M059J (cell line): ENCODE results near the gene NSUN4. TPM values are rescaled to one million over a fixed set of nuclear protein-coding genes. Genes with fewer than 3 reads are reported as not detected.
A peak's percentile ranks its signal among the peaks of the same experiment; 100 is the strongest.
"Not testable (repeated sequence)": the region's sequence is repeated elsewhere in the genome, so short reads cannot be mapped to it uniquely, and the experiment has no call there.

Source experiments
- DNase-seq: peaks from one replicate; pipeline ENCODE4 v3.0.0-alpha.2; 2012; ENCODE audit warnings: low read depth
- total RNA-seq: library from RNA; depleted of rRNA; stranded (reverse); fragments of >200 nt; shearing (Covaris generic); gene quantifications from 2 replicates; pipeline ENCODE4 v1.2.3, GENCODE V29; 2014; rRNA removed

Gene NSUN4
- 12.2 and 15.8 TPM in 2 replicates for total RNA-seq

GRCh38 chr1:46340404-46341221, at the start of gene NSUN4:
NSUN4 (plus strand) TSS chr1:46340807; CDS start chr1:46340827, 20 bp downstream.
- peak; percentile 94 for DNase-seq

GRCh38 chr1:46295306-46295705, 45.3 kb upstream of the NSUN4 start:
- DNase-seq = no peak

GRCh38 chr1:46298387-46298786, 42.2 kb upstream of the NSUN4 start:
- DNase-seq = no peak

- DNase-seq = no peak
Observed at GRCh38 chr1:46300673-46301405, 39.8 kb upstream of the NSUN4 start.

GRCh38 chr1:46301406-46301807, 39.2 kb upstream of the NSUN4 start:
- no peak for DNase-seq

- peak; percentile 58 for DNase-seq
Observed at GRCh38 chr1:46301808-46302640, 38.6 kb upstream of the NSUN4 start.

GRCh38 chr1:46302641-46303037, 38.0 kb upstream of the NSUN4 start:
- peak; percentile 36 for DNase-seq

- peak; percentile 97 for DNase-seq
Observed at GRCh38 chr1:46303038-46303871, 37.4 kb upstream of the NSUN4 start, which contains the start of the genes LRRC41 and UQCRH. LRRC41 (minus strand) TSS chr1:46303616; CDS start chr1:46303322, 294 bp downstream. UQCRH (plus strand) TSS chr1:46303698; CDS start chr1:46303767, 69 bp downstream.

- peak; percentile 25 for DNase-seq
Observed at GRCh38 chr1:46303872-46304326, 36.7 kb upstream of the NSUN4 start.

- no peak for DNase-seq
Observed at GRCh38 chr1:46306159-46306530, 34.5 kb upstream of the NSUN4 start.

GRCh38 chr1:46309401-46310159, 31.0 kb upstream of the NSUN4 start:
- no peak for DNase-seq

- no peak for DNase-seq
Observed at GRCh38 chr1:46310321-46310720, 30.3 kb upstream of the NSUN4 start.

- peak; percentile 46 for DNase-seq
Observed at GRCh38 chr1:46315669-46316403, 24.8 kb upstream of the NSUN4 start.

GRCh38 chr1:46317323-46317722, 23.3 kb upstream of the NSUN4 start:
- no peak for DNase-seq

GRCh38 chr1:46319301-46319700, 21.3 kb upstream of the NSUN4 start:
- DNase-seq = not testable (repeated sequence)

- DNase-seq = not testable (repeated sequence)
Observed at GRCh38 chr1:46319960-46320914, 20.4 kb upstream of the NSUN4 start.

- DNase-seq = not testable (repeated sequence)
Observed at GRCh38 chr1:46322191-46322590, 18.4 kb upstream of the NSUN4 start.
